ENCODE measurements around the gene ATP5MC2. TPM values are rescaled to one million over a fixed set of nuclear protein-coding genes. Genes with fewer than 3 reads are reported as not detected.
A peak's percentile ranks its signal among the peaks of the same experiment; 100 is the strongest.

The ATP5MC2 gene
- total and polyA plus RNA-seq, 9 of the 15 experiments (the other 6 are each of a cell fraction or from before 2014, with no cell fraction given) = 314 to 1,208 (median 468) TPM

DNA sequence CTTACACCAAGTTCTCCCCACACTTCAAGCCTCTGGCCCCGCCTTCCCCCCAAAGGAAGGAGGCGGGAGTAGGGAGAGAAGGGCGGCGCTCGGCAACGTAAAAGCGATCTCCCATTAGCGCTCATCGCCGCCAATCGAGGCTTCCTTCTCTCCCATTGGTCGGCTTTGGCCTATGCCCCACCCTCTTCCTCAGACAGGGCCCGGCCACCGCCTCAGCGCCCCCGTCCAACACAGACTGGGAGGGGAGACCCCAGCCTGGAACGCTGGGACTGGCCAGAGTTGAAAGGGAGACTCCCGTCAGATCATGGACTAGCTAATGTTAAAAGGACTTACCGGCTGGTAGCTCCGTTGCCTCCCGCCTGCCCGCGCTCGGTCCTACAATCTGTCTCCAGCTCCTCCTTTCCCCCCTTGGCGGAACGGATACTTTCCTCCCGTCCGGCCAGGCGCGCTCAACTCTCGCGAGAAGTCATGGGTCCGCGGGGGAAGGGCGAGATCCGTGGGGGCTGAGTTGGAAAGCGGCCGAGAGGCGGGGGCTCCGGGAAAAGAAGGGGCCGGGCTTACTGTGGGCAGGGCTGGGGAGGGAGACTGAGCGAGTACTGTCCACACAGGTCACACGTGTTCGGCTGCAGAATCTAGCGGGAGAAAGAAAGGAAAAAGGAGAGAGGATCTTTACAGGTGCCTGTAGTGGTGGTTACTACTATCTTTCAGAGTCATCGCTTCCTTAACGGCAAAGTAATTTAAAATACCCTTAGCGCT lies 49.8 kb downstream of the ATP5MC2 start, which contains the start of gene ATF7 (continued):
- TF ChIP-seq KLF13 (tag; IDR thresholded peaks at IDR 0.05; ENCODE audit: borderline replicate concordance, low read depth) = peak; percentile 55; the same call in 1 of the 2 replicates
- TF ChIP-seq DIDO1 (tag; IDR thresholded peaks at IDR 0.05; ENCODE audit: low read depth) = peak; percentile 90
- peak; percentile 81 for TF ChIP-seq L3MBTL2 (IDR thresholded peaks at IDR 0.05)
- 0 out of 2 replicates have a peak, but pooled peaks have one; percentile 35 for TF ChIP-seq NR2C2 (CRISPR knock-in tag; IDR thresholded peaks at IDR 0.05)
- TF ChIP-seq NR2C2 (tag; IDR thresholded peaks at IDR 0.05) = peak; percentile 67; the same call in 1 of the 2 replicates
- peak; percentile 34; the same call in 1 of the 2 replicates for TF ChIP-seq SMARCA4 (IDR thresholded peaks at IDR 0.05)
- TF ChIP-seq, protein P1, sequence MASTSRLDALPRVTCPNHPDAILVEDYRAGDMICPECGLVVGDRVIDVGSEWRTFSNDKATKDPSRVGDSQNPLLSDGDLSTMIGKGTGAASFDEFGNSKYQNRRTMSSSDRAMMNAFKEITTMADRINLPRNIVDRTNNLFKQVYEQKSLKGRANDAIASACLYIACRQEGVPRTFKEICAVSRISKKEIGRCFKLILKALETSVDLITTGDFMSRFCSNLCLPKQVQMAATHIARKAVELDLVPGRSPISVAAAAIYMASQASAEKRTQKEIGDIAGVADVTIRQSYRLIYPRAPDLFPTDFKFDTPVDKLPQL (IDR thresholded peaks at IDR 0.05; ENCODE audit: extremely low read depth, insufficient read length) = peak; percentile 19
- TF ChIP-seq FOXM1 (IDR thresholded peaks at IDR 0.05; ENCODE audit: low read depth) = peak; percentile 89
- TF ChIP-seq FOXM1 (CRISPR knock-in tag; IDR thresholded peaks at IDR 0.05; ENCODE audit: low read depth) = no peak
- TF ChIP-seq, protein P2, sequence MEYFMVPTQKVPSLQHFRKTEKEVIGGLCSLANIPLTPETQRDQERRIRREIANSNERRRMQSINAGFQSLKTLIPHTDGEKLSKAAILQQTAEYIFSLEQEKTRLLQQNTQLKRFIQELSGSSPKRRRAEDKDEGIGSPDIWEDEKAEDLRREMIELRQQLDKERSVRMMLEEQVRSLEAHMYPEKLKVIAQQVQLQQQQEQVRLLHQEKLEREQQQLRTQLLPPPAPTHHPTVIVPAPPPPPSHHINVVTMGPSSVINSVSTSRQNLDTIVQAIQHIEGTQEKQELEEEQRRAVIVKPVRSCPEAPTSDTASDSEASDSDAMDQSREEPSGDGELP (CRISPR knock-in tag; IDR thresholded peaks at IDR 0.05; ENCODE audit: borderline replicate concordance) = peak; percentile 90
- TF ChIP-seq, protein P3, sequence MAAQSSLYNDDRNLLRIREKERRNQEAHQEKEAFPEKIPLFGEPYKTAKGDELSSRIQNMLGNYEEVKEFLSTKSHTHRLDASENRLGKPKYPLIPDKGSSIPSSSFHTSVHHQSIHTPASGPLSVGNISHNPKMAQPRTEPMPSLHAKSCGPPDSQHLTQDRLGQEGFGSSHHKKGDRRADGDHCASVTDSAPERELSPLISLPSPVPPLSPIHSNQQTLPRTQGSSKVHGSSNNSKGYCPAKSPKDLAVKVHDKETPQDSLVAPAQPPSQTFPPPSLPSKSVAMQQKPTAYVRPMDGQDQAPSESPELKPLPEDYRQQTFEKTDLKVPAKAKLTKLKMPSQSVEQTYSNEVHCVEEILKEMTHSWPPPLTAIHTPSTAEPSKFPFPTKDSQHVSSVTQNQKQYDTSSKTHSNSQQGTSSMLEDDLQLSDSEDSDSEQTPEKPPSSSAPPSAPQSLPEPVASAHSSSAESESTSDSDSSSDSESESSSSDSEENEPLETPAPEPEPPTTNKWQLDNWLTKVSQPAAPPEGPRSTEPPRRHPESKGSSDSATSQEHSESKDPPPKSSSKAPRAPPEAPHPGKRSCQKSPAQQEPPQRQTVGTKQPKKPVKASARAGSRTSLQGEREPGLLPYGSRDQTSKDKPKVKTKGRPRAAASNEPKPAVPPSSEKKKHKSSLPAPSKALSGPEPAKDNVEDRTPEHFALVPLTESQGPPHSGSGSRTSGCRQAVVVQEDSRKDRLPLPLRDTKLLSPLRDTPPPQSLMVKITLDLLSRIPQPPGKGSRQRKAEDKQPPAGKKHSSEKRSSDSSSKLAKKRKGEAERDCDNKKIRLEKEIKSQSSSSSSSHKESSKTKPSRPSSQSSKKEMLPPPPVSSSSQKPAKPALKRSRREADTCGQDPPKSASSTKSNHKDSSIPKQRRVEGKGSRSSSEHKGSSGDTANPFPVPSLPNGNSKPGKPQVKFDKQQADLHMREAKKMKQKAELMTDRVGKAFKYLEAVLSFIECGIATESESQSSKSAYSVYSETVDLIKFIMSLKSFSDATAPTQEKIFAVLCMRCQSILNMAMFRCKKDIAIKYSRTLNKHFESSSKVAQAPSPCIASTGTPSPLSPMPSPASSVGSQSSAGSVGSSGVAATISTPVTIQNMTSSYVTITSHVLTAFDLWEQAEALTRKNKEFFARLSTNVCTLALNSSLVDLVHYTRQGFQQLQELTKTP (IDR thresholded peaks at IDR 0.05; ENCODE audit: low read depth in 1 of 2, partially characterized antibody in 2 of 2) = peak in 1 of 2 experiments; percentile 65
- TF ChIP-seq, protein P4, sequence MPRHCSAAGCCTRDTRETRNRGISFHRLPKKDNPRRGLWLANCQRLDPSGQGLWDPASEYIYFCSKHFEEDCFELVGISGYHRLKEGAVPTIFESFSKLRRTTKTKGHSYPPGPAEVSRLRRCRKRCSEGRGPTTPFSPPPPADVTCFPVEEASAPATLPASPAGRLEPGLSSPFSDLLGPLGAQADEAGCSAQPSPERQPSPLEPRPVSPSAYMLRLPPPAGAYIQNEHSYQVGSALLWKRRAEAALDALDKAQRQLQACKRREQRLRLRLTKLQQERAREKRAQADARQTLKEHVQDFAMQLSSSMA (CRISPR knock-in tag; IDR thresholded peaks at IDR 0.05) = no peak
- TF ChIP-seq ZBTB2 (IDR thresholded peaks at IDR 0.05) = peak; percentile 64; the same call in 1 of the 2 replicates
- TF ChIP-seq ARID4B (CRISPR knock-in tag; IDR thresholded peaks at IDR 0.05) = peak; percentile 70

All from K562 (cell line).